Bronchial epithelial cell (primary cell): Measurements from ENCODE around the gene RHBDL2. TPM values are rescaled to one million over a fixed set of nuclear protein-coding genes. Genes with fewer than 3 reads are reported as not detected.
A peak's percentile ranks its signal among the peaks of the same experiment; 100 is the strongest.

Experiments used
- DNase-seq: peaks from one replicate; pipeline ENCODE4 v3.0.0-alpha.2; 2010; ENCODE audit warnings: low read depth
- FAIRE-seq: peaks from 2 replicates; lab custom pipeline; 2011; peaks lifted over from hg19 to GRCh38; lab: Jason Lieb, UNC
- H3K27me3 ChIP-seq: 2 replicates; pipeline ENCODE4 v1.5.1; 2011; ENCODE audit warnings: low read length; ENCODE audit not compliant: control insufficient read depth, insufficient read depth
- H3K36me3 ChIP-seq: 2 replicates; pipeline ENCODE4 v1.5.1; 2011; ENCODE audit warnings: low read length; ENCODE audit not compliant: control insufficient read depth, insufficient read depth
- H3K4me3 ChIP-seq: 2 replicates; pipeline ENCODE4 v1.5.1; 2011; ENCODE audit warnings: mild to moderate bottlenecking, low read depth, low read length, control low read depth
- CTCF ChIP-seq: IDR thresholded peaks from 2 replicates; pipeline ENCODE4 v1.5.1; 2011; ENCODE audit warnings: mild to moderate bottlenecking, moderate library complexity, low read length, control low read depth, inconsistent platforms; ENCODE audit not compliant: insufficient read depth, severe bottlenecking
- total RNA-seq: library from RNA; depleted of rRNA; stranded (reverse); fragments of >200 nt; gene quantifications from 2 replicates; pipeline ENCODE4 v1.2.1, GENCODE V29; 2014

The RHBDL2 gene
- total RNA-seq, 1 donor from 2014 or later, result 5.0 TPM

GRCh38 chr1:38926091-38926490, 15.5 kb downstream of the RHBDL2 start:
- no peak for TF ChIP-seq CTCF
- Histone ChIP-seq H3K36me3 (peaks cover 2% of the 10 kb centered on the region), H3K4me3 (no peak overlapping the region), H3K27me3 (no peaks in the 10 kb centered on the region)
- DNase-seq (no peak), FAIRE-seq (no peak)

- DNase-seq (no peak), FAIRE-seq (no peak)
- Histone ChIP-seq H3K4me3 (no peak overlapping the region), H3K27me3 (no peaks in the 10 kb centered on the region), H3K36me3 (peaks cover 2% of the 10 kb centered on the region)
- no peak for TF ChIP-seq CTCF
These were observed 16.2 kb downstream of the RHBDL2 start for GRCh38 chr1:38925391-38925790.

GRCh38 chr1:38923607-38924006, 18.0 kb downstream of the RHBDL2 start:
- no peak for TF ChIP-seq CTCF
- peak; percentile 74 for DNase-seq
- H3K36me3 ChIP-seq, result peaks cover 1% of the 10 kb centered on the region
- FAIRE-seq, result peak; percentile 73
- H3K27me3 ChIP-seq, result no peaks in the 10 kb centered on the region
- no peak overlapping the region for H3K4me3 ChIP-seq

- Histone ChIP-seq H3K4me3 (no peak overlapping the region), H3K36me3 (peaks cover 10% of the 10 kb centered on the region), H3K27me3 (no peaks in the 10 kb centered on the region)
- no peak for FAIRE-seq
- TF ChIP-seq CTCF, result no peak
- no peak for DNase-seq
These were observed 22.5 kb downstream of the RHBDL2 start for GRCh38 chr1:38919130-38919529.

GRCh38 chr1:38918568-38918967, 23.1 kb downstream of the RHBDL2 start:
- no peak for FAIRE-seq
- H3K4me3 ChIP-seq, result no peak overlapping the region
- H3K36me3 ChIP-seq, result peaks cover 10% of the 10 kb centered on the region

More at GRCh38 chr1:38918568-38918967, 23.1 kb downstream of the RHBDL2 start:
- H3K27me3 ChIP-seq, result no peaks in the 10 kb centered on the region
- no peak for TF ChIP-seq CTCF
- no peak for DNase-seq
